ENCODE results near the gene AGPAT3.
A peak's percentile ranks its signal among the peaks of the same experiment; 100 is the strongest.

The AGPAT3 gene

DNA sequence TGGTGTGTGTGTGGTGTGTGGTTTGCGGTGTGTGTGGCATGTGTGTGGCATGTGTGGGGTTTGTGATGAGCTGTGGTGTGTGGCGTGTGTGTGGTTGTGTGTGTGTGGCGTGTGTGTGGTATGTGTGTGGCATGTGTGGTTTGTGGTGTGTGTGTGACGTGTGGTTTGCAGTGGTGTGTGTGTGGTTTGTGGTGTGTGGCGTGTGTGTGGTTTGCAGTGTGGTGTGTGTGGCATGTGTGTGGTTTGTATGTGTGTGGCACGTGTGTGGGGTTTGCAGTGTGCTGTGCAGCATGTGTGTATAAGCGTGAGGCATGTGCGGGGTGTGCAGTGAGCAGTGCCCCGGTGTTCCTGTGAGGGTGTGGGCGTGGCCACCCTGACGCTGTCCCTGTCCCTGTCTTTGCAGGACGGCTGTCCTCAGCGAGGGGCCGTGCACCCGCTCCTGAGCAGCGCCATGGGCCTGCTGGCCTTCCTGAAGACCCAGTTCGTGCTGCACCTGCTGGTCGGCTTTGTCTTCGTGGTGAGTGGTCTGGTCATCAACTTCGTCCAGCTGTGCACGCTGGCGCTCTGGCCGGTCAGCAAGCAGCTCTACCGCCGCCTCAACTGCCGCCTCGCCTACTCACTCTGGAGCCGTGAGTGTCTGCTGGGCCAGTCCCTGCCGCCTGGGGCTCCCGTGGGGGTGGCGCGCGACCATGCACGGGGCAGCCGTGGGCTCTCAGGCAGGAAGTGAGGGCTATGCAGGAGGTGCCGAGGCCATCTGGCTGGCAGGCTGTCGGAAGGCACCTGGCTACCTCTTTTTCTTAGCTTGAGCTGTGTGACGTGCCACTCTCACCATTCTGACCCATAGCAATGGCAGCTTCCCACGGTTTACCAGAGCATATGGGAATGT is 94.5 kb downstream of the AGPAT3 start:
- no peak for DNase-seq

DNA sequence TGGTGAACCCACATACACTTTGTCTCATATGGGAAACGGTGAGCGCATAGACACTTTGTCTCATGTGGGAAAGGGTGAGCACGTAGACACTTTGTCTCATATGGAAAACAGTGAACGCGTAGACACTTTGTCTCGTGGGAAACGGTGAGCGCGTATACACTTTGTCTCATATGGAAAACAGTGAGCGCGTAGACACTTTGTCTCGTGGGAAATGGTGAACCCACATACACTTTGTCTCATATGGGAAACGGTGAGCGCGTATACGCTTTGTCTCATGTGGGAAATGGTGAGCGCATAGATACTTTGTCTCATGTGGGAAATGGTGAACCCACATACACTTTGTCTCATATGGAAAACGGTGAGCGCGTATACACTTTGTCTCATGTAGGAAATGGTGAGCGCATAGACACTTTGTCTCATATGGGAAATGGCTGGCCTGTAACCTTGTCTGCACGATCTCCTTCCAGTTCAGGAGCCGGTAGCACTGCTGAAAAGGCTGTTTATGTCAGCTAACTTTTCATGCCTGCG is 96.4 kb downstream of the AGPAT3 start:
- no peak for DNase-seq

DNA sequence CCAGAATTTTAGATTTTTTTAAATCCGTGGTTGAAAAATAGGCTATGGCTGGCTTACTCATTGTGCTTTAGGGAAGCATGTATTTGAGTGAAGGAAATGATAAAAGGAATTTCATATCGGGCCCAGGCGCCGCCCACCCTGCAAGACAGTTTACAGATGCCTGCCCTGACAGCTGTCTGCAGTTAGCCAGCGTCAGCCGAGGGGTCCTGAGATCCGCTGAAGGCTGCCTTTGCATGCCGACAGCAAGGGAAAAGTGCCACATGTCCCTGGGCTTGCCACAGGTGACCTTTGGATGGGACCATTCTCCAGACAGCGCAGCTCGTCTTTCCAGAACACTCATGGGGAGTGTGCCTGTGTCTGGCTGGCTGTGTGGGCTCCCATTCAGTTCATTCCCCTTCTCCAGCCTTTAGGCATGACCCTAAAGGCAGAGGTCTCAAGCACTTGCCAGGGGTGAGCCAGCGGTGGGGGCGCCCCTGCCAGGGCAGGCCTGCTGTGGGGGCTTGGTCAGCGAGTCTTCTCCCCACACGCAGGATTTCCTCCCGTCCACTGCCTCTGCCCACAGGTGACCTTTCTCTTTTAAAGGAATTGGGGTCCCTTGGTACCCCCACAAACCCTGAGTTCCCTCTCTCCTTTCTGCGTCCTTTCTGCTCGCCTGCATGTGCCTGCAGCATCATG is 101.0 kb downstream of the AGPAT3 start:
- DNase-seq: no peak

DNA sequence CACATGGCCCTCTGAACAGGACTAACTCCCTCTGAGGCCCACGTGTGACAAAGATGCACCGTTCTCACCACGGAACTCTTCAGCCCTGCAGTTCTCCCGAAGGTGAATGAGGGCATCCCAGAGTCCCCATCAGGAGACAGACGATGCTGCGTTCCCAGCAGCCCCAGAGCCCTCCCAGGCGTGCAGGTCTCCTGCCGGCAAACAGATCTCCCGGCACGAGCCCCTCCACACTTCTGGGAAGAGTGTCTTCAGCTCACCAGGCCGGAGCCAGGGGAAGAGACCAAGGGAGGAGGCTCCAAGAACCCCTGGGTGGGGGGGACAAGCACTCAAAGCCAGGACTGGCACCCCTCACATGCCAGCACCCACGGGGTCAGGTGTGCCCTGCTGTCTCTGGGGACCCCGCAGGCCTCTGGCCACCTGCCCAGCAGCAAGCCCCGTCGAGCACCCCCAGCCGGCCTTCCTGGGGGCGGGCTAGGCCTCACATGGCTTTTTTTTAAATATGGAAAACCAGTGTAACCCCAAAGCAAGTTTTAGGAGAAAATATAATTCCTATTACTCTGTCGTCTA is 102.0 kb downstream of the AGPAT3 start:
- DNase-seq: no peak

DNA sequence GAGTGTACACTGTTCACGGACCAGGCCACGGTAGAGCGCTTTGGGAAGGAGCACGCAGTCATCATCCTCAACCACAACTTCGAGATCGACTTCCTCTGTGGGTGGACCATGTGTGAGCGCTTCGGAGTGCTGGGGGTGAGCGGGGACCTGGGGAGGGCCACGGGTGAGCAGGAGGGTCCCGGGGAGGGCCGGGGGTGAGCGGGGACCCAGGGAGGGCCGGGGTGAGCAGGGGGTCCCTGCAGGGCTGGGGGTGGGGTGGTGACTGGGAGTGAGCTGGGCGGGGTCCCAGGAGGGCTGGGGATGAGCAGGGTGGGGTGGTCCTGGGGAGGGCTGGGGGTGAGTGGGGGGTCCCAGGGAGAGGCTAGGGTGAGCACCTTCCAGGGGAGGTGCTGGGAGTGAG is 103.0 kb downstream of the AGPAT3 start:
- DNase-seq: no peak

DNA sequence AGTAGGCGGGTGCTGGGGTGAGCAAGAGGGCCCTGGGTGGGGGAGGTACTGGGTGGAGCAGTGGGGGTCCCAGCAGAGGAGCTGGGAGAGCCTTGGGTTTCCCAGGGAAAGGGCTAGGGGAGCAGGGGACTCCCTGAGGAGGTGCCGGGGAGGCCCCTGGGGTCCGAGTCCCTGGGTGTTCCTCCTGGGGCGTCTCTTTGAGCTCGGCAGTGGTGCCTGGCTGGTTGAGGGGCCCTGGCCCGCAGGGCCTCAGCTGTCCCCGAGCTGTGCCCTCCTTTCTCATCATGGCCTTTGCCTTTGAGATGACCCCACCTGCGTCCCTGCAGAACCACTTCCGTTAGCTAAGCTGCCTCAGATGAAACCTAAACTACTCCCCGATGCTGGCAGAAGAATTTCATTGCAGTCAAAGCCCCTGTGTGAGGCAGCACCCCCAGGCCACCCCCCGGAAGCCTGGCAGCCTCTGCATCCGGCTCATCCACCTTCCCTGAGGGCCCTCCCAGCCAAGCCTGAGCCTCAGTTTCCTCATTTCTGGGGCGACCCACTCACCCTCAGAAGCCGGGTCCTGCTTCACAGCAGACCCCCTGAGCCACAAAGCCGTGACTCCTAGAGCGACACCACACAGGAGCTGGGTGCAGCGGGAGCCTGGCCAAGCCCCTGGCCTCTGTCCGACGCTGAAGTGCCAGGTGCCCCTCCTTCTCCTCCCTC is 103.5 kb downstream of the AGPAT3 start:
- DNase-seq: no peak

DNA sequence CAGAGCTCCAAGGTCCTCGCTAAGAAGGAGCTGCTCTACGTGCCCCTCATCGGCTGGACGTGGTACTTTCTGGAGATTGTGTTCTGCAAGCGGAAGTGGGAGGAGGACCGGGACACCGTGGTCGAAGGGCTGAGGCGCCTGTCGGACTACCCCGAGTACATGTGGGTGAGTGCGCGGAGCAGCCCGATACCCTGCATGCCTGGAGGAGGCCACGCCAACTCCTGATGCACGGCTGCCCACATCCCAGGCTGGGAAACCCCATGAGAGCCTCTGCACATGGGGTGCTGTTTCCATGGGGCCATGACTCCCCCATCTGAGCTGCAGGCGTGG is 104.1 kb downstream of the AGPAT3 start:
- no peak for DNase-seq

DNA sequence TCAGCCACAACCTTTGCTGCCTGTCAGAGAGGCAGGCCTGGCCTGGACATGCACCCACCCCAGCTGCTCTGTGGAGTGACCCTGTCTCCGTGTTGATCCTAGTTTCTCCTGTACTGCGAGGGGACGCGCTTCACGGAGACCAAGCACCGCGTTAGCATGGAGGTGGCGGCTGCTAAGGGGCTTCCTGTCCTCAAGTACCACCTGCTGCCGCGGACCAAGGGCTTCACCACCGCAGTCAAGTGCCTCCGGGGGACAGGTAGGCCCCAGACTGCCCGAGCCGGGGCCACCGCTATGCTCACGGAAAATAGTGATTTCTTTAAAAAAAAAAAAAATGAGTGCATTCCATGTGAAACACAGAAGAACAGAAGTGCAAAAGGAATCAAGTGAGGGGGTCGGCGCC is 105.5 kb downstream of the AGPAT3 start:
- no peak for DNase-seq

DNA sequence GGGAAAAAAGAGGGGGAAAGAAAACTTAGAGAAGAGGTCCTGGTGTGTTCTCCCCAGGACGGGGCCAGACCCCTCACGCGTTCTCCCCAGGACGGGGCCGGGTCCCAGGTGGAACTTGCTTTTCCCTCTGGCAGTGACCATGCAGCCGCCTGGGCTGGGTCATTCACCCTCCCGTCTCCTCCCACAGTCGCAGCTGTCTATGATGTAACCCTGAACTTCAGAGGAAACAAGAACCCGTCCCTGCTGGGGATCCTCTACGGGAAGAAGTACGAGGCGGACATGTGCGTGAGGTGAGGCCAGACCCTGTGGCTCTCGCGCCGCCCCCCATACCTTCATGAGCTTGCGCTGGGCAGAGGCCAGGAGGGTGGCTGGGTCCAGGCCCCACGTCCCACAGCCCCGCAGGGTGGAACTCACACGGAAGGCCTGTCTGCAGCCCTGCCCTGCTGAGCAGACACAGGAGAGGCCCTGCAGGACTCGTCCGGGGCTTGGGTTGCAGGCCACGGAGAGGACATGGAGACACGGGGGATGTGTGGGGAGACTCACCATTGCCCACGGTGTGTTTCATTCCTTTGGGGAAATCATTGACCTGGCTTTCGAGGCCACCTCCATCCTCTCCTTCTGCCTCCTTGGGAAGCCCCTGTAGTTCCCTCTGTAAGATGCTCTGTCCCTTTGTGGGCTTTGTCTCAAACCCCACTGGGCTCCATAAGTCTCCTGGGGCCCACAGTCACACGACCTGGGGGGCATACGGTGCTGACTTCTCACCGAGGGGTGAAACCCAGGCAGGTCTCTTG is 106.4 kb downstream of the AGPAT3 start:
- DNase-seq: no peak

DNA sequence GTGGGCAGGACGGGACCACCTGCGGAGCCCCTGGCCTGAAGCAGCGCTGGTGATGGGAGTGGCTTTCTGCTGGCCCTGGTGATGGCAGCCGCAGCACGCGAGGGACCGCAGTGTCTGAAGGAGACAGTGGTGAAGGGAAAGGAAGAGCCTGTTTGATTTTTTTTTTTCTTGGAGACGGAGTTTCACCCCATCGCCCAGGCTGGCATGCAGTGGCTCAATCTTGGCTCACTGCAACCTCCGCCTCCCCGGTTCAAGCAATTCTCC is 106.9 kb downstream of the AGPAT3 start:
- no peak for DNase-seq

DNA sequence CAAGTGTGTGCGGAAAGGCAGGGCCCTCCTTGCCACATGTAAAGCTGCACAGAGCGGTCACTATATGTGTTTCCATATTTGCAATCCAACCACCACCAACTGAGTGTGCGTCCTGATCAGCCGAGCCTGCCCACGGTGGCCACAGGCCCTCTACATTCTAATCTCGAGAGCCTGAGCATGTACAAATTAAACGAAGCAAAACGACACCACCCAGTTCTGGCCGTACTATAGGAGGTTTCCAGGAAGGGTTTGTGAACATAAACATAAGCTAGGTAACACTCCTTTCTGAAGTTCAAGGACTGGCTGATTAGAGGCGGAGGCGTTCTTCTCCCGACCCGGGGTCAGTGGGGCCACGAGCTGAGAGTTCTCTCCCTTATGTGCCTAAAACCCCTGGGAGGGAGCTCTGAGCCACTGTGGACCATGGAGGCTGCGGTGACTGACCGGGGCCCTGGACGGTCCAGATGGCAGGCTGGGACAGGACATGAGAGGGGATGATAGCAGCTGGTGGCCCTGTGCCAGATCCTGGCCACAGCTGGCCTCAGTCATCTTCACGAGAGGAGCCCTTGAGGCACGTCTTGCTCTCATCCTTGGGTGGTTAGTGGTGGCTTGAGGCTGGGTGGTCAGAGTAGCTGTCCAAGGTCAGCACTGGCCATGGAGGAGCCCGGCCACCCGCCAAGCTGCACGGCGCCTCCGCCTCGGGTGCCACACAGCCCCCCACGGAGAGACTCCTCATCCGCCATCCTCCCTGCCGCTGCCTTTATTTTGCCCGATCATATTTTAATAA is 108.0 kb downstream of the AGPAT3 start:
- DNase-seq: no peak

DNA sequence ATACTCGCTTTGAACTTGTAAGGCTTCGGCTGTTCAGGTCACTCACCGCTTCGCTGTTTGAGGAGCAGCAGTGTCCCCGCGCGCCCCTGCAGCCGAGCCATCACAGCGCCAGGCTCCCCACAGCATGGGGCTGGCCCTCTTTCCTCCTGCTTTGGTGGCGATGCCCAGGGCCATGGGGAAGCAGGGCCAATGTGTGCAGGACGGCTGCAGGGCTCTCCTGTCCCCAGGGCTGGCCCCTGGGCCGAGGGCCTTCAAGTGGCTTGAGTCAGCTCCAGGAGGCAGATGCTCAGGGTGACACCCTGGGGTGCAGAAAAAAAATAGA is 108.6 kb downstream of the AGPAT3 start:
- DNase-seq: no peak

DNA sequence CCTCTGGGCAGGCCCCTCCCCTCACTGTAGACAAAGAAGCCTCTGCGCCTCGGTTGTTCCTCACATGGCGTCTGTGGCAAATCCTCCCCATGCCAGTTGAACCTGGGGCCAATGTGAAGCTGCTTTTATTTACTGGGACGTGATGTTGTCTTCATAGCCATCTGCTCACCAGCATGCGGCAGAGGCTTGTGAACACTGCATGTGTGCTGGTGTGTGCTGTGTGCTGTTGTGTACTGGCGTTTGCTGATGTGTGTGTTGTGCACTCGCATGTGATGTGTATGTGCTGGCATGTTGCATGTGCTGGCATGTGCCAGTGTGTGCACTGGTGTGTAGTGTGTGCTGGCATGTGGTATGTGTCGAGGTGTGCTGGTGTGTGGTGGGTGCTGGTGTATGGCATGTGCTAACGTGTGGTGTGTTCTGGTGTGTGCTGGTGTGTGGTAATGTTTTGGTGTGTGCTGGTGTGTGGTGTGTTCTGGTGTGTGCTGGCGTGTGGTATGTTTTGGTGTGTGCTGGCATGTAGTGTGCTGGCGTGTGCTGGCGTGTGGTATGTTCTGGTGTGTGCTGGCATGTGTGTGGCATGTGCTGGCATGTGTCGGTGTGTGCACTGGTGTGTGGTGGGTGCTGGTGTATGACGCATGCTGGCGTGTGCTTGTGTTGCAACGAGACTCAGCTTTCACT is 109.9 kb downstream of the AGPAT3 start:
- DNase-seq: no peak

DNA sequence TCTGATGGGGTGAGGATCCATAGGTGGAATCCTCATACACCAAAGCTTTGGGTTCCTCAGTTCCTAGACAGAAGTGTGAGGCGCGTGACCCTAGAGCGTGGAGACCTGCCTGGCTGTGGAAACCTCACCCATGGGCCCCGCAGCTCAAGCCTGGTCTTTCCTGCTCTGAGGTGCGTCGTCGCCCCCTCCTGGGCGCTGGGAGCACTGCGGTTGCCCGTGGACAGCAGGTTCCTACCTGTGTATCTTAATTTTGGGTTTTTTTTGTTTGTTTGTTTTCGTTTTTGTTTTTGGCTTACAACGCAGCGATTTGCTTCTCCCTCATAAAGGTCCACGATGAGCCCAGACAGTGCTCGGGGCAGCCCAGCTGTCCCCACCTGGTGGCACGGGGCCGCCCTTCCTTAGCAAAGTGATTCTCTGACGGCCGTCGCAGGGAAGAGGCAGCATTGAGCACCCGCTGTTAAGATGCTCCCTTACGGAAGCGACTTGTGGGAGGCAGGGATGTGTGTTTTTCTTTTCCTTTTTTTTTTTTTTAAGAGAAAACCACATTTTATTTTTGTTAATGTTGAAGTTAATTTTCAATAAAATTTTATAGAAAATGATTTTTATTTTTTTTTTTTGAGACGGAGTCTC is 110.6 kb downstream of the AGPAT3 start:
- peak; percentile 59 for DNase-seq

DNA sequence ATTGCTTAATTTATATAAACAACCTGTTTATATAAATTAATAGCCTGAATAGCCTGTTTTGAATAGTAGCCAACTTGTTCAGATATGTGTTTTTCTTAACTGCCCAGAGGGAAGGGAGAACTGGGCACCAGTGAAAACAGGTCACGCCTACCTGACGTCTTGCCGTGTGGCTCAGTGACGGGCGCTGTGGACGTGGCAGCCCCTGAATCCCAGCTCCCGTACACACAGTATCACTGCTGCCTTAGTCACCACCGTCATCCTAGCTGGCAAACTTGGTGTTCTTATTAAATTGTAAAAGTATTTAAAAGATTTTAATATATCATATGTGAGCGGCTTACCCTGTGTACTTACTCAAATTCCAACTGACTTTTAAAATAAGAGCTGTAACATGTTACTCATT is 111.6 kb downstream of the AGPAT3 start:
- no peak for DNase-seq

DNA sequence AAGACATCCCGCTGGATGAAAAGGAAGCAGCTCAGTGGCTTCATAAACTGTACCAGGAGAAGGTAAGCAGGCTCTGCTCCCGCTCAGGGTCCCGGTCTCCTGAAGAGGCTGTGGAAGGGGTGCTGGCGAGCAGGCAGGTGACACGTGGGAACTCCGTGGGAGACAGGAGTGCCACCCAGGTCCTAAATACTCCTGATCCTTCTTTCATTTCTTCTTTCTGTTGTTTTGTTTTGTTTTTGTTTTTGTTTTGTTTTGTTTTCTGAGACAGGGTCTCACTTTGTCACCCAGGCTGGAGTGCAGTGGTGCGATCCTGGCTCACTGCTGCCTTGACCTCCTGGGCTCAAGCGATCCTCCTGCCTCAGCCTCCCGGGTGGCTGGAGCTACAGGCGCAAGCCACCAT is 113.0 kb downstream of the AGPAT3 start:
- DNase-seq: no peak

DNA sequence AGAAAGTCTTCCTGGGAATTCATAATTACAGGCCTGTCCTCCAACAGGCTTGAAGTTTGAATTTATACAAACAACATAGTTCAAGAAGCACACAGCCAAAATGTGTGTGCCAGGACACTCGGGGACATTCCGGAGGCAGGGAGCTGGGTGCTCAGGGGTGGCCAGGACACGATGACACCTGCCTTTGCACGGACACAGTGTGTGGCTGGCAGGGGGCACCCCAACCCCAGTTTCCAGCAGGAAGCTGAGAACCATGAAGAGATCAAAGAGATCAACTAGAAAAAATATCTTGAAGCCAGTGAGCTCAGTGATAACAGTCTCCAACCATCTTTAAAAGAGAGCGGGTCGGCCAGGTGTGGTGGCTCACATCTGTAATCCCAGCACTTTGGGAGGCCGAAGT is 114.6 kb downstream of the AGPAT3 start:
- DNase-seq: no peak

DNA sequence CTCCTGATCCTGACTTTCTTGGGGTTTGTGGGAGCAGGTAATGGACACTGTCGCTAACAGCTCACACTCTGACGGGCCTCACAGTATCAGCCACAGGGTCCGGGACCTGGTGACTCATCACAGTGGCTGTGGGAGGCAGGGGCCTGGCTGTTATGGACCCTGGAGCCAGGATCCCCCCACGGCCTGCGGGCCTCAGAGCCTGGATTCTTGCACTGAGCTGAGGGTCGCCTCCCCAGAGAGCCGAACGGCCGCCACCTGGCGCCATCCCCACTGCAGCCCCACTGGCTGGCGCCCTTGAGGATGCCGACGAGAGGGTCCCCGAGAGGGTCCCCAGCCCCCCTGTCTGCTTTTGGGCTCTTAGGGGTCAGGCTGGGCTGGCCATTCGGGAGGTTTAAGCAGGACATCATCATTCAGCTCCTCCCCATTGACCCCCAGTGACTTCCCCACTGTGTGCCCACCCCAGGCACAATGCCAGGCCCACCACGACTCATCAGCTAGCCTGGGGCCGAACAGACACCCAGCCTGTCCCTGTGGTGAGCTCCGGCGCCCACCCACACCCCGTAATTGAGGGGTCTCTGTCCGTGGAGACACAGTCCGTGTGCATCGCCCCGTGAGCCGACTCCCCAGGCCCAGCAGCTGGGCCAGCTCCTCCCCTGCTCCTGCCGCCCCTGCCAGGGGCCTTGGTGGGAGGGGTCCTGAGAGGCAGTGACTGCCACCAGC is 116.3 kb downstream of the AGPAT3 start:
- DNase-seq: no peak

DNA sequence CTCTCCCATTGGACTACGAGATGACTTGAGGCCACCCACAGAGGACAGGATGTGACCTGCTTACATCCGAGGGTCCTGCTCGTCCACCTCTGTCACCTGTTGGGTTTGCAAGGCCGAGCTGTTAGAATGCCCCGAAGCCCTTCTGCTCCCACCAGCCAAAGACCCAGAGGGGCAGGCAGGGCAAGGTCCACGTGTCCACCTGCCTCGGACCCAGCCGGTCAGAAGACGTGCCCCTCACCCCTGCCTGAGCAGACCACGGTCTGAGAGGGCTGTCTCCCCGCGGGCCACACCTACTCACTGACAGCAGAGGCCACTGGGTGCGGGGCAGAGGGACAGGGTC is 116.8 kb downstream of the AGPAT3 start:
- DNase-seq: no peak

DNA sequence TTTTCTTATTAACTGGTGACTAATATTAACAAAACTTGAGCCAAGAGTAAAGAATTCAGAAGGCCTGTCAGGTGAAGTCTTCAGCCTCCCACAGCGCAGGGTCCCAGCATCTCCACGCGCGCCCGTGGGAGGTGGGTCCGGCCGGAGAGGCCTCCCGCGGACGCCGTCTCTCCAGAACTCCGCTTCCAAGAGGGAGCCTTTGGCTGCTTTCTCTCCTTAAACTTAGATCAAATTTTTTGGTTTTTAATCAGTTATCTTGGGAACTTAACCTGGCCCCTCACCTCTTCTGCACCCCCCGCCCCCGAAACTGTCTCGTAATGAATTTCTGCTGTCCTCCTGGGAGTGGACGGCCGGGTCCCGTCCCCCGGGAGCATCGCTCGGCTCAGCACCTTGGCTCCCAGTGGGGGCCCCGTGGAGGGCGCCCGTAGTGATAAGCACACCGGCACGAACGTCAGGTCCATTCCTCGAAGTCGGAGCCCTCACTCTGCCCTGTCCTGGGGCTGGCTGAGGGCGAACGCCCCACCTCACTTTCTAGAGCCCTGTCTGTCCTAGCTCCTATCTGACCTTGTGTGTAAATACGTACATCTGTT is 117.6 kb downstream of the AGPAT3 start:
- no peak for DNase-seq

All from NCI-H2107 (cell line).